ENCODE measurements around the gene ATP8A1.
A peak's percentile ranks its signal among the peaks of the same experiment; 100 is the strongest.
"Not testable (repeated sequence)": the region's sequence is repeated elsewhere in the genome, so short reads cannot be mapped to it uniquely, and the experiment has no call there.

Gene ATP8A1

GRCh38 chr4:42654631-42655268, 2.2 kb downstream of the ATP8A1 start:
- DNase-seq (ENCODE audit: extremely low read depth, insufficient read length), result no peak
- peak overlapping the region; percentile 92 for H3K4me3 ChIP-seq (replicated peaks; ENCODE audit: low read depth, low read length)
- no peaks in the 10 kb centered on the region for H3K27me3 ChIP-seq (replicated peaks; ENCODE audit: control insufficient read depth, insufficient read depth, low read length)
- TF ChIP-seq CTCF (IDR thresholded peaks at IDR 0.05; ENCODE audit: insufficient read depth, low read length, poor library complexity, severe bottlenecking), result no peak
- no peaks in the 10 kb centered on the region for H3K36me3 ChIP-seq (ENCODE audit: control insufficient read depth, insufficient read depth, low read length)

- peak overlapping the region; percentile 92; the same call in 1 of the 2 replicates for H3K4me3 ChIP-seq (replicated peaks; ENCODE audit: low read depth, low read length)
- no peak for DNase-seq (ENCODE audit: extremely low read depth, insufficient read length)
Observed at GRCh38 chr4:42653626-42654560, 3.0 kb downstream of the ATP8A1 start.

GRCh38 chr4:42652529-42653231, 4.2 kb downstream of the ATP8A1 start:
- not testable (repeated sequence) for H3K27me3 ChIP-seq (replicated peaks; ENCODE audit: control insufficient read depth, insufficient read depth, low read length); H3K36me3 ChIP-seq (ENCODE audit: control insufficient read depth, insufficient read depth, low read length); H3K4me3 ChIP-seq (replicated peaks; ENCODE audit: low read depth, low read length); DNase-seq (ENCODE audit: extremely low read depth, insufficient read length)

More at GRCh38 chr4:42653626-42654560, 3.0 kb downstream of the ATP8A1 start:
- Histone ChIP-seq H3K27me3 (replicated peaks; ENCODE audit: control insufficient read depth, insufficient read depth, low read length) (no peaks in the 10 kb centered on the region), H3K36me3 (ENCODE audit: control insufficient read depth, insufficient read depth, low read length) (no peaks in the 10 kb centered on the region)
- no peak for TF ChIP-seq CTCF (IDR thresholded peaks at IDR 0.05; ENCODE audit: insufficient read depth, low read length, poor library complexity, severe bottlenecking)

GRCh38 chr4:42649870-42650269, 7.0 kb downstream of the ATP8A1 start:
- Histone ChIP-seq H3K36me3 (ENCODE audit: control insufficient read depth, insufficient read depth, low read length) (no peaks in the 10 kb centered on the region), H3K27me3 (replicated peaks; ENCODE audit: control insufficient read depth, insufficient read depth, low read length) (no peaks in the 10 kb centered on the region), H3K4me3 (replicated peaks; ENCODE audit: low read depth, low read length) (no peak overlapping the region)
- no peak for DNase-seq (ENCODE audit: extremely low read depth, insufficient read length)
- TF ChIP-seq CTCF (IDR thresholded peaks at IDR 0.05; ENCODE audit: insufficient read depth, low read length, poor library complexity, severe bottlenecking), result no peak

- Histone ChIP-seq H3K4me3 (replicated peaks; ENCODE audit: low read depth, low read length) (no peak overlapping the region), H3K36me3 (ENCODE audit: control insufficient read depth, insufficient read depth, low read length) (no peaks in the 10 kb centered on the region), H3K27me3 (replicated peaks; ENCODE audit: control insufficient read depth, insufficient read depth, low read length) (no peaks in the 10 kb centered on the region)
- TF ChIP-seq CTCF (IDR thresholded peaks at IDR 0.05; ENCODE audit: insufficient read depth, low read length, poor library complexity, severe bottlenecking), result no peak
- DNase-seq (ENCODE audit: extremely low read depth, insufficient read length), result no peak
Observed at GRCh38 chr4:42646999-42647541, 9.8 kb downstream of the ATP8A1 start.

Data from GM06990 (cell line).